ENCODE data around the gene ASZ1. TPM values are rescaled to one million over a fixed set of nuclear protein-coding genes. Genes with fewer than 3 reads are reported as not detected.
"Not testable (repeated sequence)": the region's sequence is repeated elsewhere in the genome, so short reads cannot be mapped to it uniquely, and the experiment has no call there.

The ASZ1 gene, protein sequence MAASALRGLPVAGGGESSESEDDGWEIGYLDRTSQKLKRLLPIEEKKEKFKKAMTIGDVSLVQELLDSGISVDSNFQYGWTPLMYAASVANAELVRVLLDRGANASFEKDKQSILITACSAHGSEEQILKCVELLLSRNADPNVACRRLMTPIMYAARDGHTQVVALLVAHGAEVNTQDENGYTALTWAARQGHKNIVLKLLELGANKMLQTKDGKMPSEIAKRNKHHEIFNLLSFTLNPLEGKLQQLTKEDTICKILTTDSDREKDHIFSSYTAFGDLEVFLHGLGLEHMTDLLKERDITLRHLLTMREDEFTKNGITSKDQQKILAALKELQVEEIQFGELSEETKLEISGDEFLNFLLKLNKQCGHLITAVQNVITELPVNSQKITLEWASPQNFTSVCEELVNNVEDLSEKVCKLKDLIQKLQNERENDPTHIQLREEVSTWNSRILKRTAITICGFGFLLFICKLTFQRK
- not detected for polyA plus RNA-seq

GRCh38 chr7:117427258-117427701 is at the start of gene ASZ1:
TSS of gene ASZ1 (minus strand) at chr7:117427493. CDS start at chr7:117427460, 33 bp downstream.
- H3K9me3 Mint-ChIP-seq: peaks cover 1 to 6% (median 1%) of the 10 kb centered on the region in 3 donors
- no peak within 1 kb of the TSS for H3K4me3 Mint-ChIP-seq

GRCh38 chr7:117476557-117477215 is 49.4 kb upstream of the ASZ1 start:
- Mint-ChIP-seq H3K36me3 (no peaks in the 10 kb centered on the region), H3K9me3 (no peaks in the 10 kb centered on the region), H3K27ac (no peak overlapping the region), H3K27me3 (peaks cover 10% of the 10 kb centered on the region), H3K4me3 (no peak overlapping the region), H3K4me1 (peaks cover 0 to 3% (median 0%) of the 10 kb centered on the region in 3 donors)

More at GRCh38 chr7:117427258-117427701, at the start of gene ASZ1:
- Mint-ChIP-seq H3K4me1 (no peaks in the 10 kb centered on the region), H3K36me3 (no peaks in the 10 kb centered on the region), H3K27ac (no peak within 1 kb of the TSS), H3K27me3 (no peaks in the 10 kb centered on the region)

GRCh38 chr7:117472335-117472734 is 45.0 kb upstream of the ASZ1 start:
- Mint-ChIP-seq H3K27me3 (no peaks in the 10 kb centered on the region), H3K4me1 (no peaks in the 10 kb centered on the region), H3K27ac (no peak overlapping the region), H3K4me3 (no peak overlapping the region), H3K36me3 (no peaks in the 10 kb centered on the region), H3K9me3 (no peaks in the 10 kb centered on the region)

DNA sequence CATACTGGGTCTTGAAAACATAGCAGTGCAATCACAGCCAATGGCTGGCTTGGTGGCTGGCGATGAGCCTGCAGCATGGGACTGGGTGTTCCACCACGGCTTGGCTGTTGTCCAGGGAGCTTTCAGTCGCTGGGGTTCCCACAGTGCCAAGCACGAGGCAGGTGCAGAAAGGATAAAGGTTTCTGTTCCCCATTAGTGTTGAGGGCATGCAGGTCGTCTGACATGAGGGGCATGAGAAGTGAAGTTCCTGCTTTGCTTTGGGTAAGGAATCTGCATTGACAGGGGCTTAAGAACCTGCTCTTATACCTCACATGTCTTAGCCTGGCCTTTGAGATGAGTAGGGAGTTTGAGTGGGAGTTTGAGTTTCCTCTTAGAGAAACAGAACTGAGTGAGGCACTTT is 43.5 kb upstream of the ASZ1 start:
- H3K4me3 Mint-ChIP-seq: no peak overlapping the region
- H3K9me3 Mint-ChIP-seq: no peaks in the 10 kb centered on the region
- no peaks in the 10 kb centered on the region for H3K27me3 Mint-ChIP-seq
- no peaks in the 10 kb centered on the region for H3K4me1 Mint-ChIP-seq
- H3K36me3 Mint-ChIP-seq: no peaks in the 10 kb centered on the region
- H3K27ac Mint-ChIP-seq: no peak overlapping the region

DNA sequence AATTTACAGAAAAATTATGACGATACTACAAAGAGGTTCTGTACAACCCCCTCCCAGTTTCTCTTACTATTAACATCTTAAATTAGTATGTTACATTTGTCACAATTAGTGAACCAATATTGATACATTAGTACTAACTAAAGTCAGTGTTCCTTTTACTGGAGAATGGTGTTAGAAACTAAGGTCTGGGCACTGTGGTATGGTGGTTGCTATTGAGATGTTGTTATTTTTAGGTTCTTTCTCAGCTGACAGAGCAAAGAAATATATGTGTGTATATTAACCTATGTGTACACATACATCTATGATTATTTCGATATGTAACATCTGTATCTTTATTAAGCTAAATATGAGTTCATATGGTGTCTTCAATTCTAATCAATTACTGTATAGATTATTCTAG is 40.9 kb upstream of the ASZ1 start:
- no peaks in the 10 kb centered on the region for H3K27me3 Mint-ChIP-seq
- no peaks in the 10 kb centered on the region for H3K4me1 Mint-ChIP-seq
- no peaks in the 10 kb centered on the region for H3K9me3 Mint-ChIP-seq
- H3K36me3 Mint-ChIP-seq: no peaks in the 10 kb centered on the region
- no peak overlapping the region for H3K27ac Mint-ChIP-seq
- no peak overlapping the region for H3K4me3 Mint-ChIP-seq

DNA sequence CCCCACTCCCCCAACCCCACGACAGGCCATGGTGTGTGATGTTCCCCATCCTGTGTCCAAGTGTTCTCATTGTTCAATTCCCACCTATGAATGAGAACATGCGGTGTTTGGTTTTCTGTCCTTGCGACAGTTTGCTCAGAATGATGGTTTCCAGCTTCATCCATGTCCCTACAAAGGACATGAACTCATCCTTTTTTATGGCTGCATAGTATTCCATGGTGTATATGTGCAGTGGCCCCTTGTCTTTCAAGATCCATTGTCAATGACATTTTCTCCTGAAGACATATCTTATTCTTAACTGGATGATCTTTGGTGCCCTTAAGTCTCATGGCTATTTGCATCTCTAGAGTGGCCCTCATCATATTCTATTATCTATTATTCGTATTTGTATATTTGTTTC is 33.5 kb upstream of the ASZ1 start:
- not testable (repeated sequence) for H3K36me3 Mint-ChIP-seq, H3K4me1 Mint-ChIP-seq, H3K9me3 Mint-ChIP-seq, H3K27ac Mint-ChIP-seq, H3K27me3 Mint-ChIP-seq, H3K4me3 Mint-ChIP-seq

- Mint-ChIP-seq H3K27me3 (no peaks in the 10 kb centered on the region), H3K4me3 (no peak overlapping the region), H3K9me3 (peaks cover 0 to 3% (median 0%) of the 10 kb centered on the region in 3 donors), H3K27ac (no peak overlapping the region), H3K36me3 (no peaks in the 10 kb centered on the region), H3K4me1 (no peaks in the 10 kb centered on the region)
Observed at GRCh38 chr7:117459735-117460134, 32.4 kb upstream of the ASZ1 start.

- peaks cover 0 to 3% (median 0%) of the 10 kb centered on the region in 3 donors for H3K9me3 Mint-ChIP-seq
- no peak overlapping the region for H3K4me3 Mint-ChIP-seq
- no peaks in the 10 kb centered on the region for H3K36me3 Mint-ChIP-seq
- H3K27ac Mint-ChIP-seq: no peak overlapping the region
- no peaks in the 10 kb centered on the region for H3K4me1 Mint-ChIP-seq
- no peaks in the 10 kb centered on the region for H3K27me3 Mint-ChIP-seq
Observed at GRCh38 chr7:117458977-117459583, 31.8 kb upstream of the ASZ1 start.

DNA sequence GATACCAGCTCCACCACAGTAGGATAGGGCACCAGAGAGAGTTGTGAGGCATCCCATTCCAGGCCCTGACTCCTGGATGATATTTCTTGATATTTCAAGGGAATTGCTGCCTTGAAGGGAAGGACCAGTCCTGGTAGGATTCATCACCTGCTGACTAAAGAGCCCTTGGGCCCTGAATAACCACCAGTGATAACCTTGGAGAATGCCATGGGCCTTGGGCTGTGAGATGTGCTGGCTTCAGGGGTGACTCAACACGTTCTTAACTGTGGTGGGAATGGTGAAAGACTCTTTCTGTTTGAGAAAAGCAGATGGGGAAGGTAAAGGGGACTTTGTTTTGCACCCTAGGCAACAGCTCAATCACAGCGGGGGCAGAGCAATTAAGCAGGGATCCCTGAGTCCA is 21.4 kb upstream of the ASZ1 start:
- peaks cover 0 to 17% (median 5%) of the 10 kb centered on the region in 3 donors for H3K9me3 Mint-ChIP-seq
- H3K36me3 Mint-ChIP-seq: no peaks in the 10 kb centered on the region
- no peak overlapping the region for H3K4me3 Mint-ChIP-seq
- H3K27me3 Mint-ChIP-seq: no peaks in the 10 kb centered on the region
- no peaks in the 10 kb centered on the region for H3K4me1 Mint-ChIP-seq
- H3K27ac Mint-ChIP-seq: no peak overlapping the region

- Mint-ChIP-seq H3K9me3 (peaks cover 0 to 16% (median 5%) of the 10 kb centered on the region in 3 donors), H3K27me3 (no peaks in the 10 kb centered on the region), H3K36me3 (no peaks in the 10 kb centered on the region), H3K27ac (no peak overlapping the region), H3K4me1 (no peaks in the 10 kb centered on the region), H3K4me3 (no peak overlapping the region)
Observed at GRCh38 chr7:117446220-117446815, 19.0 kb upstream of the ASZ1 start.

DNA sequence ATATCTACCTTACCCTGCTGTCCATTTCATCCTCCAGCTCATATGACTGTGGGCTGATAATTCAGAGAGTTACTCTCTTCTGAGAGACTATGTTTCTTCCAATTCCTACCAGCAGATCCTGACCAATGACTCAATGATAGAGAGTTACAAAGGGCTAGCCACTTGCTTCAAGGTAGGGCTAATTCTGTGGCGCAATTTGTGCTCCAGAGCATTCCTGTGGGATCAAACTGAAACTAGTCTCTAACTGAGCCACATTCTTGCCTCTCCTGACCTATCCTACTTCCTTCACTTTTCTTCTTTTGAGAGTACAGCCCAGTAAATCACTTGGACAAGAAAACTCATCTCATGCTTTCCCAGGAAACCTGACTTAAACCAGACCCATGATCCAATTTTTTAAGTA is 17.9 kb upstream of the ASZ1 start:
- H3K9me3 Mint-ChIP-seq: peaks cover 0 to 12% (median 2%) of the 10 kb centered on the region in 3 donors
- no peaks in the 10 kb centered on the region for H3K36me3 Mint-ChIP-seq
- H3K4me1 Mint-ChIP-seq: no peaks in the 10 kb centered on the region
- H3K4me3 Mint-ChIP-seq: no peak overlapping the region
- H3K27ac Mint-ChIP-seq: no peak overlapping the region
- no peaks in the 10 kb centered on the region for H3K27me3 Mint-ChIP-seq

GRCh38 chr7:117444646-117445045 is 17.4 kb upstream of the ASZ1 start:
- Mint-ChIP-seq H3K36me3 (no peaks in the 10 kb centered on the region), H3K4me3 (no peak overlapping the region), H3K9me3 (peaks cover 0 to 6% (median 2%) of the 10 kb centered on the region in 3 donors), H3K27me3 (no peaks in the 10 kb centered on the region), H3K27ac (no peak overlapping the region), H3K4me1 (no peaks in the 10 kb centered on the region)

- no peaks in the 10 kb centered on the region for H3K4me1 Mint-ChIP-seq
- no peaks in the 10 kb centered on the region for H3K36me3 Mint-ChIP-seq
- peaks cover 0 to 3% (median 3%) of the 10 kb centered on the region in 3 donors for H3K9me3 Mint-ChIP-seq
- no peaks in the 10 kb centered on the region for H3K27me3 Mint-ChIP-seq
- no peak overlapping the region for H3K4me3 Mint-ChIP-seq
- no peak overlapping the region for H3K27ac Mint-ChIP-seq
Observed at GRCh38 chr7:117435475-117436043, 8.3 kb upstream of the ASZ1 start.

DNA sequence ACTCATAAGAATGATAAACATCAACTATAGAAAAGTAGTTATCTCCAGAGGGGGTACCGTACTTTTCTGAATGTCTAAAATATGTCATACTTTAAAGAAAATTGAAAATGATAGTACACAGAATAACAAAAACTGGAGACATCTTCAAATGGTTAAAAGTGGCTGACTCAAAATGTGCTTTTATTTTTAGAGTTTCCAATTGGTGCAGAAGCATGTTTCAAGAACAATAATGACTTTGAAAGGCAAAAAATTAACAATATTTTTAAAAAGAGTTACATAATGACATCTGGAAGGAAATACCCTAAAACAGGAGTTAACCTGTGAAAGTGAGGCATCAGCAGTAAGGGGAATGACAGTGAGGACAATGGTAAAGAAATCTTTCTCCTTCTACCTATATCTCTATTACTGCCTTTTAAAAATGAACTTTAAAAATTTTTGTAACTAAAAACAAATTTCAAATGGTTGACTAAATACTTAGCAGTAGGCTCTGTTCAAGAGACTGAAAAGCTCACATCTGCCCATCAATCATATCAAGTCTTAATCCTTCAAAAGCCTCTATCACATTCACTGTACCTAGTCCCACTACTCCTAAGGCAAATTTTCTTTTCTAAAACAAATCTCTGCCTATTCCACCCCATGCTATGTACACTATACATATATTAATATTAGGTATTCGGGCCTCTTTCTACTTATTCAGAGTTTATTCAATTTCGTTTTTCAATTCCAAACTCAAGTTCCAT is 3.0 kb downstream of the ASZ1 start:
- Mint-ChIP-seq H3K36me3 (no peaks in the 10 kb centered on the region), H3K27ac (no peak overlapping the region), H3K4me3 (no peak overlapping the region), H3K4me1 (no peaks in the 10 kb centered on the region), H3K9me3 (peaks cover 0 to 1% (median 1%) of the 10 kb centered on the region in 3 donors), H3K27me3 (no peaks in the 10 kb centered on the region)
